GM12878 (cell line): ENCODE measurements around the gene SYT3. TPM values are rescaled to one million over a fixed set of nuclear protein-coding genes. Genes with fewer than 3 reads are reported as not detected.

ENCODE experiments used
- BCL11A ChIP-seq: IDR thresholded peaks from 2 replicates; pipeline ENCODE4 v1.6.1; 2011; ENCODE audit warnings: low read depth, low read length
- CEBPB ChIP-seq, 2 experiments: fragments of 150-350 bp in 1 of 2; IDR thresholded peaks; 2 replicates each; pipeline ENCODE4 v1.6.1; 2012 to 2014; ENCODE audit warnings: low read depth in 2 of 2, low read length in 2 of 2, borderline replicate concordance in 1 of 2, inconsistent platforms in 1 of 2
- CREM ChIP-seq: IDR thresholded peaks from 2 replicates; pipeline ENCODE4 v1.6.1; 2014; ENCODE audit warnings: antibody characterized with exemption, low read depth
- CUX1 ChIP-seq: IDR thresholded peaks from 2 replicates; pipeline ENCODE4 v1.6.1; 2012; ENCODE audit warnings: improper control_type of control experiment, low read depth, low read length; ENCODE audit not compliant: insufficient replicate concordance
- E2F8 ChIP-seq: fragments of 450-650 bp; IDR thresholded peaks from 2 replicates; pipeline ENCODE4 v1.6.1; 2018; ENCODE audit warnings: mild to moderate bottlenecking, low read depth, moderate library complexity; ENCODE audit not compliant: partially characterized antibody
- FOXM1 ChIP-seq: IDR thresholded peaks from 2 replicates; pipeline ENCODE4 v1.6.1; 2012; ENCODE audit warnings: low read depth, mild to moderate bottlenecking, inconsistent platforms, low read length, moderate library complexity
- KDM1A ChIP-seq: fragments of 200-600 bp; sonication (generic); IDR thresholded peaks from 2 replicates; pipeline ENCODE4 v1.6.1; 2016; ENCODE audit warnings: borderline replicate concordance
- MEF2A ChIP-seq: IDR thresholded peaks from 2 replicates; pipeline ENCODE4 v1.6.1; 2011; ENCODE audit warnings: low read depth, mild to moderate bottlenecking, low read length, moderate library complexity; ENCODE audit not compliant: insufficient read depth
- NFXL1 ChIP-seq: fragments of 450-650 bp; IDR thresholded peaks from 2 replicates; pipeline ENCODE4 v1.6.1; 2017; ENCODE audit warnings: antibody characterized with exemption, mild to moderate bottlenecking, borderline replicate concordance
- NFYA ChIP-seq: IDR thresholded peaks from 2 replicates; pipeline ENCODE4 v1.6.1; 2011; ENCODE audit warnings: low read depth, mild to moderate bottlenecking, low read length, improper control_type of control experiment, borderline replicate concordance
- PKNOX1 ChIP-seq: fragments of 450-650 bp; IDR thresholded peaks from 2 replicates; pipeline ENCODE4 v1.6.1; 2016; ENCODE audit warnings: mild to moderate bottlenecking
- POLR2AphosphoS5 ChIP-seq: IDR thresholded peaks from 2 replicates; pipeline ENCODE4 v1.6.1; 2011; ENCODE audit warnings: mild to moderate bottlenecking, low read length, inconsistent platforms
- RAD21 ChIP-seq: IDR thresholded peaks from 2 replicates; pipeline ENCODE4 v1.6.1; 2011; ENCODE audit warnings: mild to moderate bottlenecking, low read depth, low read length, moderate library complexity; ENCODE audit not compliant: insufficient read depth
- RELB ChIP-seq: fragments of 450-650 bp; IDR thresholded peaks from 2 replicates; pipeline ENCODE4 v1.6.1; 2017; ENCODE audit warnings: low read depth, mild to moderate bottlenecking, moderate library complexity
- TCF3 ChIP-seq: IDR thresholded peaks from 2 replicates; pipeline ENCODE4 v1.6.1; 2012; ENCODE audit warnings: low read depth, mild to moderate bottlenecking, low read length, borderline replicate concordance; ENCODE audit not compliant: insufficient read depth
- ZZZ3 ChIP-seq: IDR thresholded peaks from 2 replicates; pipeline ENCODE4 v1.6.1; 2011; ENCODE audit warnings: low read depth; ENCODE audit not compliant: control insufficient read depth, insufficient read length
- polyA plus RNA-seq, 11 experiments: library from polyadenylated mRNA; depleted of rRNA in 4 of 11; unstranded in 6 of 11; stranded (reverse) in 5 of 11; fragments of >200 nt; fragmentation: Nextera tagmentation in 4 of 11; fragmentation: Illumina TruSeq in 1 of 11; extraction: Ambion mirVana in 4 of 11; extraction: Trizol in 1 of 11; gene quantifications; 1 replicate in 1 of 11; 2 replicates in 10 of 11; pipeline versions ENCODE4 v1.2.1 to v1.2.3, GENCODE V29; 2011 to 2016; ENCODE audit warnings: inconsistent platforms in 2 of 11, missing spikeins in 2 of 11, low read depth in 1 of 11
- total RNA-seq, 4 experiments: library from RNA; depleted of rRNA in 3 of 4; stranded (reverse); fragments of >200 nt in 3 of 4; fragmentation: Illumina TruSeq in 1 of 4; extraction: Trizol in 1 of 4; gene quantifications; 2 replicates each; pipeline versions ENCODE4 v1.2.1 to v1.2.3, GENCODE V29; 2013 to 2021

Gene SYT3
- total and polyA plus RNA-seq, 10 of the 15 experiments (the other 5 are each of a cell fraction or from before 2014, with no cell fraction given), result 0.05 to 0.18 TPM; not detected in 8

- TF ChIP-seq E2F8, result no peak
- 0 out of 2 replicates have a peak, but pooled peaks have one; percentile 6 for TF ChIP-seq RAD21
- no peak for TF ChIP-seq POLR2AphosphoS5
- peak; percentile 84 for TF ChIP-seq CREM
- no peak for TF ChIP-seq RELB
- no peak for TF ChIP-seq ZZZ3
- TF ChIP-seq PKNOX1, result no peak
- TF ChIP-seq CEBPB (IDR thresholded peaks at IDR 0.05; ENCODE audit: borderline replicate concordance in 1 of 2, low read depth in 2 of 2, low read length in 2 of 2), result no peak
- no peak for TF ChIP-seq NFYA
- no peak for TF ChIP-seq NFXL1
- TF ChIP-seq CUX1, result no peak
- no peak for TF ChIP-seq FOXM1
- no peak for TF ChIP-seq BCL11A
- TF ChIP-seq KDM1A, result no peak
- no peak for TF ChIP-seq TCF3
- TF ChIP-seq MEF2A, result no peak
These were observed 31.6 kb downstream of the SYT3 start (continued) for GRCh38 chr19:50607874-50608785.
